ENCODE data around the gene KDM2A.

KDM2A gene

GRCh38 chr11:67118181-67118766 is 789 bp upstream of the KDM2A start (continued):
- no peak for TF ChIP-seq ZNF280C (tag by site-specific recombination; IDR thresholded peaks at IDR 0.05)
- TF ChIP-seq ZNF157 (tag by site-specific recombination; IDR thresholded peaks at IDR 0.05) = no peak
- no peak for TF ChIP-seq ZNF548 (tag by site-specific recombination; IDR thresholded peaks at IDR 0.05)
- no peak for TF ChIP-seq ZNF837 (tag by site-specific recombination; IDR thresholded peaks at IDR 0.05)
- peak; percentile 28; the same call in 1 of the 2 replicates for TF ChIP-seq GLIS2 (tag by site-specific recombination; IDR thresholded peaks at IDR 0.05)
- no peak for TF ChIP-seq ZNF175 (tag by site-specific recombination; IDR thresholded peaks at IDR 0.05)
- TF ChIP-seq GLIS1 (tag by site-specific recombination; IDR thresholded peaks at IDR 0.05) = peak; percentile 44
- TF ChIP-seq PATZ1 (tag by site-specific recombination; IDR thresholded peaks at IDR 0.05) = peak; percentile 30; the same call in 1 of the 2 replicates
- peak; percentile 19; the same call in 1 of the 2 replicates for TF ChIP-seq YY1 (tag by site-specific recombination; IDR thresholded peaks at IDR 0.05)
- TF ChIP-seq, protein P1, sequence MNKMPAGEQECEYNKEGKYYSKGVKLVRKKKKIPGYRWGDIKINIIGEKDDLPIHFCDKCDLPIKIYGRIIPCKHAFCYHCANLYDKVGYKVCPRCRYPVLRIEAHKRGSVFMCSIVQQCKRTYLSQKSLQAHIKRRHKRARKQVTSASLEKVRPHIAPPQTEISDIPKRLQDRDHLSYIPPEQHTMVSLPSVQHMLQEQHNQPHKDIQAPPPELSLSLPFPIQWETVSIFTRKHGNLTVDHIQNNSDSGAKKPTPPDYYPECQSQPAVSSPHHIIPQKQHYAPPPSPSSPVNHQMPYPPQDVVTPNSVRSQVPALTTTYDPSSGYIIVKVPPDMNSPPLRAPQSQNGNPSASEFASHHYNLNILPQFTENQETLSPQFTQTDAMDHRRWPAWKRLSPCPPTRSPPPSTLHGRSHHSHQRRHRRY (tag by site-specific recombination; IDR thresholded peaks at IDR 0.05) = no peak
- 0 out of 2 replicates have a peak, but pooled peaks have one; percentile 2 for TF ChIP-seq ZNF677 (tag by site-specific recombination; IDR thresholded peaks at IDR 0.05)
- no peak for TF ChIP-seq ZBTB26 (tag by site-specific recombination; optimal IDR thresholded peaks at IDR 0.05)
- peak; percentile 28; the same call in 1 of the 2 replicates for TF ChIP-seq ZBTB8A (tag by site-specific recombination; IDR thresholded peaks at IDR 0.05)
- no peak for TF ChIP-seq ZNF18 (tag by site-specific recombination; IDR thresholded peaks at IDR 0.05)
- TF ChIP-seq ZNF596 (tag by site-specific recombination; IDR thresholded peaks at IDR 0.05) = no peak
- no peak for TF ChIP-seq AEBP2 (tag by site-specific recombination; IDR thresholded peaks at IDR 0.05; ENCODE audit: borderline replicate concordance)
- TF ChIP-seq ZNF785 (tag by site-specific recombination; IDR thresholded peaks at IDR 0.05) = no peak
- TF ChIP-seq, protein P2, sequence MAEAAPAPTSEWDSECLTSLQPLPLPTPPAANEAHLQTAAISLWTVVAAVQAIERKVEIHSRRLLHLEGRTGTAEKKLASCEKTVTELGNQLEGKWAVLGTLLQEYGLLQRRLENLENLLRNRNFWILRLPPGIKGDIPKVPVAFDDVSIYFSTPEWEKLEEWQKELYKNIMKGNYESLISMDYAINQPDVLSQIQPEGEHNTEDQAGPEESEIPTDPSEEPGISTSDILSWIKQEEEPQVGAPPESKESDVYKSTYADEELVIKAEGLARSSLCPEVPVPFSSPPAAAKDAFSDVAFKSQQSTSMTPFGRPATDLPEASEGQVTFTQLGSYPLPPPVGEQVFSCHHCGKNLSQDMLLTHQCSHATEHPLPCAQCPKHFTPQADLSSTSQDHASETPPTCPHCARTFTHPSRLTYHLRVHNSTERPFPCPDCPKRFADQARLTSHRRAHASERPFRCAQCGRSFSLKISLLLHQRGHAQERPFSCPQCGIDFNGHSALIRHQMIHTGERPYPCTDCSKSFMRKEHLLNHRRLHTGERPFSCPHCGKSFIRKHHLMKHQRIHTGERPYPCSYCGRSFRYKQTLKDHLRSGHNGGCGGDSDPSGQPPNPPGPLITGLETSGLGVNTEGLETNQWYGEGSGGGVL (tag by site-specific recombination; IDR thresholded peaks at IDR 0.05) = peak; percentile 61
- no peak for TF ChIP-seq SALL2 (tag by site-specific recombination; IDR thresholded peaks at IDR 0.05; ENCODE audit: borderline replicate concordance)
- TF ChIP-seq ZNF335 (tag by site-specific recombination; conservative IDR thresholded peaks at IDR 0.05) = peak; percentile 18; the same call in 1 of the 2 replicates
- TF ChIP-seq ZBTB10 (tag by site-specific recombination; IDR thresholded peaks at IDR 0.05) = no peak
- no peak for TF ChIP-seq ZNF214 (tag by site-specific recombination; IDR thresholded peaks at IDR 0.05; ENCODE audit: borderline replicate concordance)
- no peak for TF ChIP-seq SP3 (tag by site-specific recombination; IDR thresholded peaks at IDR 0.05)
- no peak for TF ChIP-seq SCRT2 (tag by site-specific recombination; IDR thresholded peaks at IDR 0.05)
